ENCODE data around the gene EVI5.

- no peak for TF ChIP-seq POLR2A (IDR thresholded peaks at IDR 0.05; ENCODE audit: low read depth, low read length)
- TF ChIP-seq POLR2AphosphoS5 (IDR thresholded peaks at IDR 0.05; ENCODE audit: low read depth, low read length) = no peak
- TF ChIP-seq TAF1 (IDR thresholded peaks at IDR 0.05; ENCODE audit: borderline replicate concordance, low read depth, low read length) = no peak
Observed at GRCh38 chr1:92662048-92662447, 122.9 kb downstream of the EVI5 start.
